HG03520 (cell line): ENCODE data around the gene RNF103.
"Not testable (repeated sequence)": the region's sequence is repeated elsewhere in the genome, so short reads cannot be mapped to it uniquely, and the experiment has no call there.

Experiments
- ATAC-seq: cut with Tn5 transposase; IDR thresholded peaks from one replicate; pipeline ENCODE4 v1.9.1; 2021; ENCODE audit warnings: mild to moderate bottlenecking, moderate library complexity; ENCODE audit not compliant: unreplicated experiment

Gene RNF103

DNA sequence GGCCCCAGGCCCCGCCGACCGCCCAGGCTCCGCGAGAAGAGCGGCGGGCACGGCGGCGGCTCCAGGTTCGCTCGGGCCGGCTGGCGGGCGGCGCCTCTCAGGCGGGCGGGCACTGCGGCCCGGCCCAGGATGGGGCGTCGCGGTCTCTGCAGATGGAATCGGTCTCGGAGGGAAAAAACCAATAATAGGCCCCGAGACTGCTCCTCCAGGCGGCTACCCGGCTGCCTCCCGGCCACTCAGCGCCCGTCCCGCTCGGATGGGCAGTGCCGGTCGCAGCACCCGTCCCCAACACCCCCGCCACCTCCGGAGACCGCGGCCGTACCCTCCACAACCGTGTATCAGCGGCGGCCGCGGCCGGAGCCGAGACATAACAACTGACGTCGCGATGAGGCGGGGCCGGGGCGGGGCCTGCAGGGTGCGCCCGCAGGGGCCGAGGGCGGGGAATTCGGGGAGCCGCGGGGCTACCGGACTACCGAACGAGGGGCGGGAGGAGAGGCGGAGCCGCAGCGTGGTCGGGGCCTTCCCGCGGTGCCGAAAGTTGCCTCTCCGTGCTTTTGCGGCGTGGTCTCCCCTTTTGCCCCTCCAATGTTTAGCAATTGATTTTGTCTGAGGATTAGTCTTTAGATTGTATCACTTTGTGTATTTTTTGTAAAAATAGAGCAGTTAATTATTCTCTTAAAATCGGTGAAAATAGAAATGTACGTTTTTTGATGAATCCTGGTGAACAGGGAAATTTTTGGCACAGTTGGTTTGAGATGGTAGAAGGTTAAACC lies at the start of gene RNF103:
Gene RNF103 (minus strand): TSS at position 372 of the 773 bp plus-strand sequence. CDS start 979 bp downstream, outside the sequence.
- peak; percentile 67 for ATAC-seq

DNA sequence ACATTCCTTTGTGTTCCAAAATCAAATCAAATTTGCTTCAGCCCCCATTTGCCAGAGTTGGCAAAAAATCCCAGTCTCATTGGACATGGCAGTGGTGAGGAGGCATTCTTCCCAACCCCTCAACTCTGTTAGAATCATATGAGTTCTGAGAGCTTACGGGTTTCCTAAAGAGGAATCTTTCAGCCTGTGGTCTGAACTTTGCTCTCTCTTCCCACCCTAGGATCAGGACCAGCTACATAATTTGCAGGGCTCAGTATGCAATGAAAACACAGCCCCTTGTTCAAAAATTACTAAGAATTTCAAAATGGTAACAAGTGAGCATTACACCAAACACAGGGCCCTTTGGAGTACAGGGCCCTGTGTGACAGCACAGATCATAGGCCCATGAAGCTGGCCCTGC lies 49.3 kb upstream of the RNF103 start:
- ATAC-seq, result no peak

DNA sequence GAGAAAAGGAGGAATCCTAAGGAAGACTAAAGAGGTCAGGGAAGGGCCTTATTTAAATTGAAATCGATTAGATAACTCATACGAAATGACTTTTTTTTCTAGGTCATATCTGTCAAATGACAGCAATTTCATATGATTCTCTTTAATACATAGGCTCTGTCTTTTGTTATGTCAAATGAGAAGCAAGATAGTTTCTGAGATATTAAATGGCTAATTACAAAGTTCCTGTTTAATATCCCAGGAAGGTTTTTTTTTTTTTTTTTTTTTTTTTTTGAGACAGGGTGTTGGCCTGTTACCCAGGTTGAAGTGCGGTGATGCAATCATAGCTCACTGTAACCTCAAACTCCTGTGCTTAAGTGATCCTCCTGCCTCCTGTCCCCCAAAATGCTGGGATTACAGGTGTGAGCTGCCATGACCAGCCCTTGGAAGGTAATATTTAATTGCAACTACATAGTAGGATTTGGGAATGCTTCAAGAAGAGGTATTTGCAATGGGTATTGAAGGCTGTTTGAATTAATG lies 48.4 kb upstream of the RNF103 start:
- no peak for ATAC-seq

- no peak for ATAC-seq
Measured at GRCh38 chr2:86671337-86671981, 47.8 kb upstream of the RNF103 start.

DNA sequence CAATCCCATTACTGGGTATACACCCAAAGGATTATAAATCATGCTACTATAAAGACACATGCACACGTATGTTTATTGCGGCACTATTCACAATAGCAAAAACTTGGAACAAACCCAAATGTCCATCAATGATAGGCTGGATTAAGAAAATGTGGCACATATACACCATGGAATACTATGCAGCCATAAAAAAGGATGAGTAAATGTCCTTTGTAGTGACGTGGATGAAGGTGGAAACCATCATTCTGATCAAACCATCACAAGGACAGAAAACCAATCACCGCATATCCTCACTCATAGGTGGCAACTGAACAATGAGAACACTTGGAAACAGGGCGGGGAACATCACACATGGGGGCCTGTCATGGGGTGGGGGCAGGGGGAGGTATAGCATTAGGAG lies 45.7 kb upstream of the RNF103 start:
- not testable (repeated sequence) for ATAC-seq

GRCh38 chr2:86661333-86661732 lies 37.7 kb upstream of the RNF103 start:
- no peak for ATAC-seq

GRCh38 chr2:86650188-86650587 lies 26.5 kb upstream of the RNF103 start:
- ATAC-seq, result no peak

GRCh38 chr2:86649119-86649947 lies 25.7 kb upstream of the RNF103 start:
- no peak for ATAC-seq

GRCh38 chr2:86648681-86649080 lies 25.0 kb upstream of the RNF103 start:
- no peak for ATAC-seq

DNA sequence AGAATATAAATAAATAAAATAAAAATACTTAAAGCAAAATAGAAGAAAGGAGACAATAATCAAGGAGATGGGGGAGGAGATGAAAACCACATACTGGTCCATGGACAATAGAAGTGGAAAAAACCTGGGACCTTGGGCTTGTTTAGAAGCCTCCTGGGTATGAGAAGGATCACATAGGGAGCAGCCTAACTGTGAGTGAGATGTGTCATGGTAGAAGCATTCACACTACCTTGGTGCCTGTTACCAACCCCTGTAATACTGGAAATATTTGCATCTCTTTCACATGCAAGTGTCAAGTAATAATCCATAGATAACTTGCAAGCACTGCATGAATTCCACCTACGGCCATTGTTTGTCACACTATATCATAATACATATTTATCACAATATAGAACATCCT lies 23.2 kb upstream of the RNF103 start:
- ATAC-seq, result no peak

GRCh38 chr2:86646329-86646728 lies 22.7 kb upstream of the RNF103 start:
- no peak for ATAC-seq

DNA sequence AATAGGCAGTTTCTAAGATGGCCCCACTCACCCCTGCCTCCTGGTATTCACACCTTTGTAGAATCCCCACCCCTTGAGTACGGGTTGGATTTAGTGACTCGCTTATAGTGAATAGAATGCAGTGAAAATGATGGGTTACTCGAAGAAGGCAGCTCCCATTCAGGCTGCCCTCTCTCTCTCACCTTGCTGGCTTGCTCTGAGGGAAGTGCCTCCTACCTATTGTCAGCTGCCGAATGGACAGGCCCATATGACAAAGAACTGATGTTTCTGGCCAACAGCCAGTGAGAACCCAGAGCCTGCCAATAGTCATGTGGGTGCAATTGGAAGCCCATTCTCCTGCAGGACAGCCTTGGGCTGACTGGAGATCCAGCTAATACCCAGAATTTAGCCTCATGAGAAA lies 22.1 kb upstream of the RNF103 start:
- no peak for ATAC-seq

- ATAC-seq, result no peak
Measured at GRCh38 chr2:86638712-86639111, 15.0 kb upstream of the RNF103 start.

DNA sequence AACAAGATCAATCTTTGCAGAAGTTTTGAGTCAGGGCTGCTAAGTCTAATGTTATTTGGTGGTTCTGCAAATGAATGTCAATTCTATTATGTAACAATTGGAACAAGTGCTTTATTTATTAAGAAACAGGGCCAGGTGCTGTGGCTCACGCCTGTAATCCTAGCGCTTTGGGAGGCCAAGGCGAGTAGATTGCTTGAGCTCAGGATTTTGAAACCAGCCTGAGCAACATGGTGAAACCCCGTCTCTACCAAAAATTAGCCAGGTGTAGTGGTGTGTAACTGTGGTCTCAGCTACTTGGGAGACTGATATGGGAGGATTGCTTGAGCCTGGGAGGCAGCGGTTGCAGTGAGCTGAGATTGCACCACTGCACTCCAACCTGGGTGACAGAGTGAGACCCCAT lies 13.2 kb upstream of the RNF103 start:
- no peak for ATAC-seq

DNA sequence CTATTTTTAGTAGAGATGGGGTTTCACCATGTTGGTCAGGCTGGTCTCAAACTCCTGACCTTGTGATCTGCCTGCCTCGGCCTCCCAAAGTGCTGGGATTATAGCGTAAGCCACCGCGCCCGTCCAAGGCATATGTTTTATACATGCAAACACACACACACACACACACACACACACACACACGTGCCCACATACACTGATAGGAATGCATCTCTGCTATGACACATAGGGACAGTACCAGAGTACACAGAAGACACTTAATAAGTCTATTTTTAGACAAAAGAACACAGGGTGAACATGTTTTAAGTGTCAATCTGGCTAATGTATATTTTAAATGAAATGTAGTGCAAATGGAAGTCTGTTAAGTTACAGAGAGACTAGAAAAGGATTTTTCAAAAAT lies 10.7 kb upstream of the RNF103 start:
- ATAC-seq, result no peak

DNA sequence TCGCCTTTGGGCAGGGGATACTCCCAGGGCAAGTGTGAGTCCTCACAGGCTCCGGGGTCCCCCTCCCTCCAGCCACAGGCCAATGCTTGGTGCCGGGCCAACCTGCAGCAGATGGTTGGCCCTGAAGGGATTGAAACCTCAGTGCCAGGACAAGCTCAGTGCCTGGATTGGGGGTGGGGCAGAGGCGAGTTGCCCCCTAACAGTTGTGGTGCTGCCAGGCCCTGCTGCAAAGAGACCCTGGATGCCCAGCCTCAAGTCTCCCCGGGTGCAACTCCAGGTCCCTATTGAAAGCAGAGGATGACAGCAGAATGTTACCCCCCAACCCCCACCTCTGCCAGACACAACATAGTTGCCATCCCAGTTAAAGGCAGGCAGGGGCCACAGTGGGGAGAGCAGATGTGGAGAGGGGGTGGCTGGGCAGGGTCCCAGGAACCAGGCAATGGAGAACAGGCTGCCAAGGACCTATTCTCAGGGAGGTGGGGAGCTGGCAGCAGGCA lies 9.5 kb upstream of the RNF103 start:
- no peak for ATAC-seq

DNA sequence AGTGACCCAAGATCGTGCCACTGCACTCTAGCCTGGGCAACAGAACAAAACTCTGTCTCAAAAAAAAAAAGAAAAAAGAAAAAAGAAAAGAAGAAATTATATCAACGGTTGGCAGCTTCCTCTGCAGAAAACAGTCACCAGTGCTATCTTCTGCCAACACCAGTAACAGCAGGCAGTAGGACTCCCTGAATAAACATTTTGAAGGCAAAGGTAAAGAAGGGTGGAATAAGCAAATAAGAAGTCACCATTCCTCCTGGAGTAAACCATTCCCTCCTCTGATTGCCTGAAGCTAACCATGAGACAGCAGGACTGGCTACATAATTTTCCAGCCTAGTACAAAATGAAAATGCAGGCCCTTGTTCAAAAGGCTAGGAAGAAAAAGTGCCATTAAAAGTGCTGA lies 9.0 kb upstream of the RNF103 start:
- ATAC-seq, result no peak

- no peak for ATAC-seq
Measured at GRCh38 chr2:86631846-86632485, 8.3 kb upstream of the RNF103 start.

DNA sequence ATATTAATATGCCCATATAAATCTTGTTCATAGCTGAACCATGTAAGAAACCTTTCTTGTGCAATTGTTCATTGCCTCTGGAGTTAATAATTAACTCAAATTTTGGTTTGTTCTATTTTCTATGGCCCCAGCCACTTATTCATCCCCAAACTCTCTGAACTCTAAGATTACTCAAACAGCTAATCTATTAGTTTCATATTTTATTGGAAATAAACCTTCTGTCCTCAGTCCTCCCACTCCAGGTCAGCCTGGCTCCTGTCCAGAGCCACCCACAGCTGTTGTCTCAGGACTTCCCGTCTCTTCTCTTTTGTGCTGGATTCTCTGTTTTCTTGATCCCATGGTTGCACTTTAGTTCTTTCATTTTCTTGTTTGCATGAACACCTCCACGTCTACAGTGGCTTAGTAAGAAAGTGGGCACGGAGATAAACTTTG lies 4.4 kb upstream of the RNF103 start:
- no peak for ATAC-seq

GRCh38 chr2:86627550-86627949 lies 3.9 kb upstream of the RNF103 start:
- ATAC-seq, result no peak

GRCh38 chr2:86625096-86625495 lies 1.4 kb upstream of the RNF103 start:
- ATAC-seq, result no peak
